ENCODE data around the gene SETD5.
A peak's percentile ranks its signal among the peaks of the same experiment; 100 is the strongest.

DNA sequence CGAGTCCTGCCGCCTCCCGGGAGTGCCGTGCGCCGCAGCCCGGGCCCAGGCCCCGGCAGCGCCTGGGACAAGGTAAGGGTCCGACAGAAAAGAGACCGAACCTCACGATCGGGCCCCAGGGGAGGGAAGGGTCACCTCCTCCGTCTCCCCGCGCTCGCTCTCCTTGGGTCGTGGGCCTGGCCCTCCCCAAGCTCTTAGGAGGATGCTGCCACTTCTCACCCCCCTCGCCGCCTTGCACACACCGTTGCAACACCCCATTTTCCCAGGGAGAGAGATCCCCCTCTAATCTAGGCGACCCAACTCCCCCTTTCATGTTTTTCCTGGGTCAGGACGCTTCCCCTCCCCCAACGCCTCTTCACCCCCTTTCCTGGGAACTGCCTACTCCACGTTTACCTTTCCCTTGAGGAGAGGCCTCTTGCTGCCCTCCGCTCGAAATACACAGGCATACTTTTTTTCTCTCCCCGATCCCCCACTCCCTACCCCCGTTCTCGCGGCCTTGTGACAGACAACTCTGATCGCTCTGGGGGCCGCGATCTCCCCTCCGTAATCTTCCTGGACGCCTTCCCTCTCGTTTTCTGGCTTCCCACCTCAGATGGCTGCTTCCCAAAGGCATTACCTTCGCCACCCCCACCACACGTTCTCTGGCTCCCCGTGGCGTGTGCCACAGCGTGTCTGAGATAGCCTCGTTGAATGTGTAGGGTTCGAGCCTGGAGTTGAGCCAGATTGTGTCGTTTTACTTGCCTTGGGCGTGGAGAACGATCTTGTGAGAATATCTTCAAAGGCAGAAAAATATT, 688 bp downstream of the SETD5 start:
- peak; percentile 11; the same call in 1 of the 2 replicates for TF ChIP-seq POLR2A (IDR thresholded peaks at IDR 0.05; ENCODE audit: low read depth, low read length)
- TF ChIP-seq POLR2AphosphoS5 (IDR thresholded peaks at IDR 0.05; ENCODE audit: low read depth, low read length), result peak; percentile 51; the same call in 1 of the 2 replicates
- TF ChIP-seq TAF1 (IDR thresholded peaks at IDR 0.05; ENCODE audit: borderline replicate concordance, low read depth, low read length), result peak; percentile 36; the same call in 1 of the 2 replicates

Data from GM12892 (cell line).